Activated naive CD4-positive, alpha-beta T cell treated with anti-CD3 and anti-CD28 coated beads, Interleukin-2, amount 50 U/mL, for 72 hours (primary cell): Measurements from ENCODE around the gene IL20. TPM values are rescaled to one million over a fixed set of nuclear protein-coding genes. Genes with fewer than 3 reads are reported as not detected.

Source experiments
- ATAC-seq, 2 donors: fragments of 150-1000 bp; cut with Tn5 transposase; 2 replicates each; pipeline ENCODE4 v1.10.0; 2021; ENCODE audit warnings: mild to moderate bottlenecking in 2 of 2, moderate library complexity in 2 of 2
- DNase-seq, 2 donors: peaks; one replicate each; pipeline ENCODE4 v3.0.0; 2021 to 2022; ENCODE audit warnings: low spot score in 2 of 2
- H3K27ac Mint-ChIP-seq, 2 donors: one replicate each; pipeline ENCODE4 v1.8.0; 2022; ENCODE audit warnings: mild to moderate bottlenecking in 2 of 2, mixed read lengths in 2 of 2
- H3K36me3 Mint-ChIP-seq, 2 donors: one replicate each; pipeline ENCODE4 v1.8.0; 2022; ENCODE audit warnings: mixed read lengths in 2 of 2
- H3K9me3 Mint-ChIP-seq, 2 donors: one replicate each; pipeline ENCODE4 v1.8.0; 2022; ENCODE audit warnings: mixed read lengths in 2 of 2
- total RNA-seq, 2 donors: library from RNA; stranded (reverse); gene quantifications; one replicate each; pipeline ENCODE4 v1.2.3, GENCODE V29; 2022

The IL20 gene
- total RNA-seq, 2 donors from 2014 or later: not detected

DNA sequence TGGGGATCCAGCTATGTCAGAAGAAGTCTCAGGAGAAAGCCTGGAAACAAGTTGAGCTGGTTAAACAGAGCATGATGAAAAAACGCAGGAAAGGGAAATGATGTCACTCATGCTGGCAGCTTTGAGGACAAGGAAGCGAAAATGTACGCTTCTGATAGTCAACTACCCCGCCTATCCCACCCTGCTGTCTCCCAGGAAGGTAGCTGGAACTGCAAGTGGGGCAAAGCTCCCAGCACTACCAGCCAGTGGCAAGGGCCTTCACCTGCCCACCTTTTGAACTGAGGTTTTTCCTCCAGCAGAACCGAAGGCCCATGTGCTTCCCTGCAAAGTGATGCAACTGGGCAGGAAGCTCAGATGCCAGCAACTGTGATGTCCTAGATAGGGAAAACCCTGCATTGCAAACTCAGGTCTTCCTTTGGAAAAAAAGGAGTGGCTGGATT, 6.3 kb upstream of the IL20 start:
- no peak overlapping the region for H3K27ac Mint-ChIP-seq
- ATAC-seq (peak in 1 of 2 donors; percentile 39), DNase-seq (no peak)
- H3K36me3 Mint-ChIP-seq: no peaks in the 10 kb centered on the region
- H3K9me3 Mint-ChIP-seq: peaks cover 0 to 4% of the 10 kb centered on the region in 2 donors

DNA sequence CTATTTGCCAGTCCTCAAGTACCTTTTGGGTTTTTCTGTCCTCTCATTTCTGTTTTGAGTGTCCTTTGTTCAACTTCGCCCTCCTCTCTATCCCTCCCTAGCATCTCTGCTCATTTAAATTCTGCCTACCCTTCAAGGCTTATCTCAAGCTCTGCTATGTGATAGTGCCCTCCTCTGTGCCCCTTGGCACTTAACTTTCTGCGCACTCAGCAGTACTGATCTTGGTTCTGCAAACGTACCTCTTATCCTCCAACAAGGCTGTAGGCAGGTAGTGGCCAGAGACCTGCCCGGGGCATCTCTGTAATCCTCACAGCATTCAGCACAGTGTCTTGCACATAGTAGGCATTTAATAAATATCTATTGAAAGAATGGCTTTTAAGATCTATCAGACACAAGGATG, 5.3 kb upstream of the IL20 start:
- H3K36me3 Mint-ChIP-seq: no peaks in the 10 kb centered on the region
- no peak overlapping the region for H3K27ac Mint-ChIP-seq
- no peaks in the 10 kb centered on the region for H3K9me3 Mint-ChIP-seq
- no peak for DNase-seq
- no peak for ATAC-seq

- no peak overlapping the region for H3K27ac Mint-ChIP-seq
- DNase-seq (no peak), ATAC-seq (no peak)
- H3K36me3 Mint-ChIP-seq: no peaks in the 10 kb centered on the region
- H3K9me3 Mint-ChIP-seq: no peaks in the 10 kb centered on the region
Observed at GRCh38 chr1:206863266-206863665, 2.2 kb upstream of the IL20 start.

DNA sequence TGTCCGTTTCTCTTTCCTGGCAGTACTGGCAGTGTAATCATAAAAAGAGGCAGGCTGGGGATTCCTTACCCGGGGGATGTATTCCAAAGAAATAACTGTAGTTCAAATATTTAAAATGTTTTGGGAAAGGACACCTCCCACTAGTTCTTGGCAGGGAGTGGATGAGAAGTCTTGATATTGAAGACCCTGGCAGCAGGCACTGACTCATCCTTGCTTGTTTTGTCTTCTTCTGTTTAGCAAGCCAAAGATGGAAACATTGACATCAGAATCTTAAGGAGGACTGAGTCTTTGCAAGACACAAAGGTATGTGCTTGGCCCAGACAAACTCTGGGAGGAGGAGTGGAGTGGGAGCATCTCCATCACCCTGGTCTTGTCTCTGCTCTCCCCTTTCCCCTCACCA, 639 bp downstream of the IL20 start:
- H3K36me3 Mint-ChIP-seq: no peaks in the 10 kb centered on the region
- DNase-seq (no peak), ATAC-seq (no peak)
- no peak overlapping the region for H3K27ac Mint-ChIP-seq
- H3K9me3 Mint-ChIP-seq: no peaks in the 10 kb centered on the region

DNA sequence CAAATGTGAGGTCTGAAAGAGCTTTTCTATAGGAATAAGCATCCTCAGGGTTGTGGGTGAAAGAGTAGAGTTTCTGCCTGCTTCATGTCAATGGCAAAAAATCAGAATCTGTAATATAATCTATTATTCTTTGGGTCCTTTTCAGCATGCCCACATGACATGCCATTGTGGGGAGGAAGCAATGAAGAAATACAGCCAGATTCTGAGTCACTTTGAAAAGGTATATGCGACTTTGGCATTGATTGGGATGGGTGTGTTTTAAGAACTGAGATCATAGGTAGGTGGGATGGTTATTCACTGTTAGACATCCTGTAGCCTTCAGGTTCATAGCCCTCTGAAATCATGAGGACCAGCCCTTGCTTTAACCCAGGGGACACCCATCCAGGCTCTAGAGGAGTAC, 1.8 kb downstream of the IL20 start:
- H3K9me3 Mint-ChIP-seq: peaks cover 3 to 5% of the 10 kb centered on the region in 2 donors
- ATAC-seq: no peak

GRCh38 chr1:206867716-206868115, 2.3 kb downstream of the IL20 start:
- Mint-ChIP-seq H3K9me3 (peaks cover 3 to 5% of the 10 kb centered on the region in 2 donors), H3K27ac (no peak overlapping the region), H3K36me3 (peaks cover 0 to 5% of the 10 kb centered on the region in 2 donors)
- DNase-seq (no peak), ATAC-seq (no peak)

More for the DNA sequence above, 1.8 kb downstream of the IL20 start:
- Mint-ChIP-seq H3K27ac (no peak overlapping the region), H3K36me3 (peaks cover 0 to 3% of the 10 kb centered on the region in 2 donors)
- DNase-seq: no peak

DNA sequence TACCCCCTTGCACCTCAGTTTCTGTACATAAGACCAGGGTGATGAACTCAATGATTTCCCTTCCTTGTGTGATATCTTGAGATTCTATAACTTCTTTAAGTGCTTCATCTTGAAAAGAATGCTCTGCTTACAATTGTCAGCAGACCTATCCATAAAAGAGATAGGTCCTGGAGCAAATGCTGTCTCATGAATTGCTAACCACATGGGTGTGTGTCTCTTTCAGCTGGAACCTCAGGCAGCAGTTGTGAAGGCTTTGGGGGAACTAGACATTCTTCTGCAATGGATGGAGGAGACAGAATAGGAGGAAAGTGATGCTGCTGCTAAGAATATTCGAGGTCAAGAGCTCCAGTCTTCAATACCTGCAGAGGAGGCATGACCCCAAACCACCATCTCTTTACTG, 2.8 kb downstream of the IL20 start:
- no peak overlapping the region for H3K27ac Mint-ChIP-seq
- H3K36me3 Mint-ChIP-seq: peaks cover 0 to 5% of the 10 kb centered on the region in 2 donors
- DNase-seq (no peak), ATAC-seq (no peak)
- peaks cover 5 to 6% of the 10 kb centered on the region in 2 donors for H3K9me3 Mint-ChIP-seq

DNA sequence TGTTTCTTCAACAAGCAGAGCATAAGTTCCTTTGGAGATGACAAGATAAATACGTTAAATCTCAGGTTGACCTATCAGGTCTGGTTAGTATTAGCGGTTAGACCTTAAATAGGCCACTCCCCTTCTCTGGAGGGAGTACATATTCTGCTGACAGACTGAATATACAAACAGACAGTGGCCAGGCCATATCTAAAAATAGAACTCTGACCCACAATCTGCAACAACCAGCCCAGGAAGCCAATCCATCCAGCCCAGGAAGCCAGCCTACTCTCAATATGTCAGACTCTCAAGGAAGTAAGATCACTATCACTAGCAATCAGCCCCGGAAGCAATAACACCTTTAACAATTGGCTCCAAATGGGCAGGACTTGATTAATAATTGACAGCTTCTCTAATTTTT, 6.7 kb downstream of the IL20 start:
- no peak overlapping the region for H3K27ac Mint-ChIP-seq
- peaks cover 9 to 23% of the 10 kb centered on the region in 2 donors for H3K9me3 Mint-ChIP-seq
- H3K36me3 Mint-ChIP-seq: peaks cover 13 to 22% of the 10 kb centered on the region in 2 donors
- ATAC-seq (no peak), DNase-seq (no peak)

DNA sequence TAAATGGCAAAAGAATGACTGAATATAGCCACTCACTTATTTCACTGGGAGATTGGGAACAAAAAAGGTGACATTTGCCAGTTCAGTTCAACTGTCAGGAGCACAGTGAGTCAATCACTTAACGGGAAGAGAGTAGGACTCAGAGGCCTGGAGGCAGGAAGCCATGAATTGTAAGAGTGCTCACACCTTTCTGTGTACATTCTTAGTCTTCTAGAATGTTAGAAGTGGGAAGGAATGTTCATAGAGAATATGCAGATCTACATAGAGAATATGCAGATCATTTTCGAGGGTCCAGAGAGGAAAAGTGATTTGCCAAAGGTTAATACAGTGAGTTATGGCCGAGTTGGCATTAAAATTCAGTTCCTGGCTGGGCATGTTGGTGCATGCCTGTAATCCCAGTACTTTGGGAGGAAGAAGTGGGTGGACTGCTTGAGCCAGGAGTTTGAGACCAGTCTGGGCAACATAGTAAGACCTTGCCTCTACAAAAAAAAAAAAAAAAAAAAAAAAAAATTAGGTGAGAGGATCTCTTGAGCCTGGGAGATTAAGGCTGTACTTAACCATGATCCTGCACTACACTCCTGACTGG, 8.3 kb downstream of the IL20 start:
- H3K27ac Mint-ChIP-seq: no peak overlapping the region
- peaks cover 15 to 30% of the 10 kb centered on the region in 2 donors for H3K9me3 Mint-ChIP-seq
- ATAC-seq (no peak), DNase-seq (no peak)
- peaks cover 20 to 33% of the 10 kb centered on the region in 2 donors for H3K36me3 Mint-ChIP-seq

GRCh38 chr1:206875752-206876377, 10.4 kb downstream of the IL20 start:
- Mint-ChIP-seq H3K36me3 (peaks cover 20 to 43% of the 10 kb centered on the region in 2 donors), H3K27ac (no peak overlapping the region), H3K9me3 (peaks cover 15 to 37% of the 10 kb centered on the region in 2 donors)
- no peak for ATAC-seq
- DNase-seq: no peak

GRCh38 chr1:206878456-206878855, 13.0 kb downstream of the IL20 start:
- H3K36me3 Mint-ChIP-seq: peaks cover 20 to 38% of the 10 kb centered on the region in 2 donors
- DNase-seq: no peak
- H3K9me3 Mint-ChIP-seq: peaks cover 10 to 30% of the 10 kb centered on the region in 2 donors
- H3K27ac Mint-ChIP-seq: no peak overlapping the region
- ATAC-seq: no peak

DNA sequence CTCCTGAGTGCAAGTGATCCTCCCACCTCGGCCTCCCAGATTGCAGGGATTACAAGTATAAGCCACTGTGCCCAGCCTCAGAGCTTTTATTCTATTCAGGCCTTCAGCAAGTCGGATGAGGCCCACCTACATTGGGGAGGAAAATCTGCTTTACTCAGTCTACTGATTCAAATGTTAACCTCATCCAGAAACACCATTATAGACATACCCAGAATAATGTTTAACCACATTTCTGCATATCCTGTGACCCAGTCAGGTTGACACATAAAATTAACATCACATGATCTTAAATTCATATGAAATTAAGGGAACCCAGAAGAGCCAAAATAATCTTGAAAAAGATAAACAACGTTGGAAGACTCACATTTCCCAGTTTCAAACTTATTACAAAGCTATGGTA, 14.9 kb downstream of the IL20 start:
- ATAC-seq (peak; percentile 63 to 69), DNase-seq (no peak)
- Mint-ChIP-seq H3K9me3 (peaks cover 10 to 23% of the 10 kb centered on the region in 2 donors), H3K27ac (no peak overlapping the region), H3K36me3 (peaks cover 17 to 33% of the 10 kb centered on the region in 2 donors)

DNA sequence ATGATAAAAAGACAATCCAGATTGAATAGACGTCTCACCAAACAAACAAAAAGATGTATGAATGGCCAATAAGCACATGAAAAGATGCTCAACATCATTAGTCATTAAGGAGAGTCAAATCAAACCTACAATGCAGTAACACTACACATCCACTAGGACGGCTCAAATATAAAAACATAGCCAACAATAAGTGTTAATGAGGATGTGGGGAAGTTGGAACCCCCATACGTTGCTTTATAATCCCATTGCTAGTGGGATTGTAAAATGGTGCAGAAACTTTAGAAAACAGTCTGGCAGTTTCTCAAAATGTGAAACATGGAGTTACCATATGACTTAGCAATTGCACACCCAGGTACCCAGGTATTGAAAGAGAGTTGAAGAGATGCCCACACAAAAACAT, 17.1 kb downstream of the IL20 start:
- no peak overlapping the region for H3K27ac Mint-ChIP-seq
- DNase-seq (no peak), ATAC-seq (no peak)
- peaks cover 7 to 14% of the 10 kb centered on the region in 2 donors for H3K9me3 Mint-ChIP-seq
- peaks cover 7 to 21% of the 10 kb centered on the region in 2 donors for H3K36me3 Mint-ChIP-seq

GRCh38 chr1:206883160-206883559, 17.7 kb downstream of the IL20 start:
- Mint-ChIP-seq H3K27ac (no peak overlapping the region), H3K36me3 (peaks cover 4 to 15% of the 10 kb centered on the region in 2 donors), H3K9me3 (peaks cover 5 to 12% of the 10 kb centered on the region in 2 donors)
- DNase-seq (no peak), ATAC-seq (no peak)

GRCh38 chr1:206883876-206884275, 18.5 kb downstream of the IL20 start:
- Mint-ChIP-seq H3K27ac (no peak overlapping the region), H3K36me3 (peaks cover 0 to 9% of the 10 kb centered on the region in 2 donors), H3K9me3 (peaks cover 0 to 6% of the 10 kb centered on the region in 2 donors)
- DNase-seq (no peak), ATAC-seq (no peak)

DNA sequence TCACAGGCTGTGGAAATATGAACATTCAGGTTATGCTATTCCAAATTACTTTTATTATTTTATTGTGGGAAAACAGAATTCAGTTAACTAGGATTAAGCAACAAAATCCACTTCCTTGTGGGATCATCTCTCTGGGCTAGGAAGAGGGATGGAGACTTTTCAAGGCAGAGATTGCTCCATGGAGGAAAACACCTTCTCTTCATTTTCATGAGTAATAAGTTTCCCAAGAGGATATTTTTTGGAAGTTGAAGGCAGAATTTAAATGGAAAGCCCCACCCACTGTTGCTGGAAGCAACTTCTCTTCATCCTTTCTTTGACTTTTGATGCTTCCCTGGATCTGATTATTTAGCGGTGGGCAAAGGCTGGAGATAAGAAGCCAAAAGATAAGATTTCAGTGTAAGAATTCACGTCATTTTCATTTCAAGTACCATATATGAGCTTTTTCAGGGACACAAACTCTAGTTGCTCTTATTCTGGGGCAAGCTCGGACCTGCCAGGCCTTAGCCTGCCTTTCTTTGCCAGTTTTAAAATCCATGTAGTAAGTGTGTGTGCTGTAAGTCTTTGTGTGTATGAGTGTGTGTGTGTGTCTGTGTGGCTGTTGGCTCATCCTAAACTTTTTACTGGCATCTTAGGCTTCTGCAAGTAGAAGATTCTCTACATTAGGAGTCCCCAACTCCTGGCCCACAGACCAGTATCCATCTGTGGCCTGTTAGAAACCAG, 20.1 kb downstream of the IL20 start:
- Mint-ChIP-seq H3K36me3 (no peaks in the 10 kb centered on the region), H3K27ac (no peak overlapping the region), H3K9me3 (no peaks in the 10 kb centered on the region)
- DNase-seq: no peak
- no peak for ATAC-seq

GRCh38 chr1:206886831-206887230, 21.4 kb downstream of the IL20 start:
- H3K36me3 Mint-ChIP-seq: no peaks in the 10 kb centered on the region
- no peak for ATAC-seq
- no peak overlapping the region for H3K27ac Mint-ChIP-seq
- H3K9me3 Mint-ChIP-seq: no peaks in the 10 kb centered on the region
- no peak for DNase-seq
